Left renal cortex interstitium (tissue), 4 donors: ENCODE measurements around the gene NXPH3. TPM values are rescaled to one million over a fixed set of nuclear protein-coding genes. Genes with fewer than 3 reads are reported as not detected.

Experiments
- DNase-seq, 4 donors: peaks; one replicate each; pipeline ENCODE4 v3.0.0-alpha.2; 2013; ENCODE audit warnings: low read depth in 4 of 4, low spot score in 2 of 4, missing footprints in 1 of 4
- polyA plus RNA-seq, 4 donors: library from polyadenylated mRNA; unstranded; fragments of 120-200 nt; gene quantifications; one replicate each; pipeline ENCODE4 v1.2.1, GENCODE V29; 2013; ENCODE audit not compliant: insufficient read length in 4 of 4

NXPH3 gene
- polyA plus RNA-seq, 4 donors: 0.87 to 1.7 (median 1.4) TPM

DNA sequence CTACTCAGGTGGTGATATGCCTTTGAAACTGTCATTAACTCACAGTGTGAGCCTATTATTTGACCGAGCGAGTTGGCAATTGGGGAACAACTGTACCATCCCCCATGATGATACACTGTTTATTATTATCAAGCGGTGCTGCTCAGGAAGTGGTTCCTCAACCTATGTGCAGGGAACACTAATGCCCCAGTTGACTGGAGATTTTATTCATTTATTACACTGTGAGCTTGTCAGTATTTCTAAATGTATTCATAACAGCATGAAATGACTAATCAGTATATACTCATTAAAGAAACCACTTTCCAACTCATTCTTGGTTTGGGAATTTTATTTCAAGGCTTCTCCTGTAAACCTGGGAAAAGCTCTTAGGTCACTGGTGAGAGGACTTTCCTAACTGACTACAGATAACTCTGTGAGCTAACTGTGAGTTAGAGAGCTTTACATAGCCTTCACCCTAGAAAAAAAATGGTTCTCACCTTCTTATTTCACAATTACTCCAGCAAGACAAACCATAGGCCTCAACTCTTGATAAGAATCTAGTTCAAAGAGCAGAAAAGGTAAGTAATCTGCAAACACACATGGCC is 42.4 kb downstream of the NXPH3 start:
- no peak for DNase-seq

DNA sequence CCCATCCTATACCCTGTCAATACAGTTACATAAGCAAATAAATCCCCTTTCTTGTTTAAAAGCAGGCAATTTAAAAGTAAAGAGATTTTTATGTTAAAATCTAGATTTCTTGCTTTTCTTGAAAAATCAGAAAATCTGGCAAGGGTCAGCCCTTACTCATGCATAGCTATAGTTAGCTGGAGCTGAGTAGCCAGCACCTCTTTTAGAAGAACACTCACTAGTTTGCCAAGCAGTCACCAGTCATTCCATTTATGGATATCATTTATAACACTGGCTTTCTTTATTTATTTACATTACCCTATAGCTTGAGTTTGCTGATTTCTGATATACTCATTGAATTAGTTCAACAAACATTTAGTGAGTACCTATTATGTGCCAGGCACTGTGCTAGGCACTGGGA is 45.7 kb downstream of the NXPH3 start:
- DNase-seq: no peak

DNA sequence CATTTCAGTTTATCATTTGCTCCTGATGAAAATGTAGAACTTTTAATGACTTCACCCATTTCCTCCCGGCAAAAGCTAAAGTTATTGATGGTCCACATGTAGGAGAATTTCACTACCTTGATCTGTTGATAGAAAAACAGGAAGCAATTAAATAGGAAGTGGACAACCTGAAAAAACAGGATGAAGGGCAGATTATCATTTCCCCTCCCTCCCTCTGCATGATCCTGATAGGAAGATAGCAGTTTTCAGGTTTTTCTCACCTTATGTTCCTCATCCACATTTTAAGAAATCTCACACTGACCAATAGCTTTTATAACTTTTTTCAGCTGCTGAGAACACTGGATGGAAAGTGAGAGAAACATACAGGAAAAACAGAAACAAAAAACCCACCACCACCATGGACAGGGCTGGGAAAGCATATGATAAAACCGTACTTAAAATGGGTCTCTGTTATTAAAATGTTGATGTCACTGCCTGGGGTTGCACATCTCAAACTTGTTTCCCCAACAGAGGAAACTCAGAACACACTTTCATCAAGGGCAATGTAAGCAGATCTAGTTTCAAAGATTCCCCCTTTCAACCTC is 46.4 kb downstream of the NXPH3 start:
- no peak for DNase-seq

DNA sequence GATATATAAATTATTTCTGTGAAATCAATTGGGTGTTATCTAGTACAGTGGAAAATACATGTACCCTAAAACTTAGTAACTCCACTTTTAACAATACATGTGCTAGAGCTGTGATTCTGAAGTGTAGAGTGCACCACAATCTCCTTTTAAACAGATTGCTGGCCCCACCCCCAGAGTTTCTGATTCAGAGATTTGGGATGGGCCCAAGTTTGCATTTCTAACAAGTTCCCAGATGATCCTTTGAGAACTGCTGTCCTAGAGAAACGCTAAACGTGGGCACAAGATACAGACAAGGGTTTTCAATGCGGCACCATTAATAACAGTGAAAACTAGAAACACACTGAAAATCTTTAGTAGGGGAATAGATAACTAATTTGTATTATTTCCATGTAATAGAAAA is 49.2 kb downstream of the NXPH3 start:
- no peak for DNase-seq

DNA sequence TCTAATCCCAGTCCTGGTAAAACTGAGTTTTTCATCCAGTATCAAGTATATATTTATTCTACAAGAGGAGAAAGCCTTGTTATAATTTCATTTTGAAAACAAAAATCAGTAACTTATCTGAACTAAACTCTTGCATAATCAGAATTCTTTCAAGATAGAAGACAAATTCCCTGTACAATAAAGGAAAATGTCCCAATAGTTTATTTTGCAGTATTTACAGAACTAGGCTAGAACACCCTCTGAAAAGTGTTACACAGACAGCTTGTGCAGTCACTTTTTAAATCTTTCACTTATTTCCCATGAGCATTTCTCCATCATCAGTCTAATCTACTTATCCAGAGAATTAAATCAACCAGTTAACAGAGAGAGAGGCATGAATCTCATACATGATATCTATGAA is 53.8 kb downstream of the NXPH3 start:
- DNase-seq: no peak

DNA sequence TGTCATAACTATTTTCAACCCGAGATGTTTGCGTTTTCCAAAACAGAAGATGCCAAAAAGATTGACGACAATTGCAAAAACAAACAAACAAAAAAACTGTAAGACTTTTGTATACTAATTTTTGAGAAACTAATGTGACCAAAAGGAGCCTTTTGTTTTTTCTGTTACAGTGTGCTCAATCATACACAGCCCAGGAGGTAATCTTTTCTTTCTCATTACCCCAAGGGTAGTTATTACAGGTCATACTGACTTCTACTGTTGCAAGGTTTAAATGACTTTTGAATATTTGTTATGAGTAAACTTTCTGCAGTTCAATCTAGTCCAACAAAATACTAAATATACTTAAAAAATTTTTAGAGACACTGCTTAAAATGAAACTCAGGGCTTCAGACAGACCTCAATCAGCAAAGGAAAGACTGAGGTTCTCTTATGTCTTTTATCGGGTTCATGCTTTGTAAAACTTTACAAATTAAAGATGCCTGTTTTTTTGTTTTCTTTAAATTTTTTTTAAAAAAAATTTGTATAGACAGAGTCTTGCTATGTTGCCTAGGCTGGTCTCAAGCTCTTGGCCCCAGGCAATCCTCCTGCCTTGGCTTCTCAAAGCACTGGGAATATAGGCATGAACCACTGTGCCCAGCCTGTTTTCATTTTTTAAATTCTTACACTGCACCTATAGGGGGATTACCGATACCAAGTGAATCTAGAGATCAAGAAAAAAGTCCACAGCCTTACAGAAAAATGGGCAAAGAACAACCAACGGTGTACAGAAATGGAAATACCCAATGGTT is 54.6 kb downstream of the NXPH3 start:
- DNase-seq: no peak

DNA sequence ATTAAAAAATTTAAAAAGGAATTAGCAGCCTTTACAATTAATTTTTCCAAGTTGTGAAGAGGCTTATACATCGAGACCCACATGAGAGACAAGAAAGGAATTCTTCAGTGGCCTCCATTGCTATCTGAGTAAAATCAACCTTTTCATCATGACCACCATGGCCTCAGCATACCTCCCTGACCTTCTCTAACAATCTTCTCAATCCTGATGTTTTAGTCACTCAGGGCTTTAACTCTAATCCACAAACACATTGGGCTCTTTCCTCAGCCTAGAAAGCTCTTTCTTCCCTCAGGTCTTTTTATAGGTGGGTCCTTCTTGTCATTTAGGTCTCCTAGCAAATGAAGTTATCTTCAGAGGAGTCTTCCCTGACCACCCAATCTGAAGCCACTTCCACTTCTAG is 55.8 kb downstream of the NXPH3 start:
- DNase-seq: no peak

Other genes with a start within 250 kb of the NXPH3 start
- 10 to 100 TPM; 21.7 to 31.1 (median 26.1) TPM for gene ZNF652, start 213.6 kb upstream of the NXPH3 start, polyA plus RNA-seq
- gene PHB1, start 161.0 kb upstream of the NXPH3 start, polyA plus RNA-seq: 100 to 1,000 TPM; 226 to 262 (median 238) TPM
- gene NGFR, start 80.6 kb upstream of the NXPH3 start, polyA plus RNA-seq: 1 to 10 TPM; 3.6 to 8.9 (median 6.6) TPM
- gene SPOP, start 102.2 kb downstream of the NXPH3 start, polyA plus RNA-seq: 10 to 100 TPM; 62.4 to 79.0 (median 69.9) TPM
- 10 to 100 TPM; 76.8 to 86.2 (median 78.0) TPM for gene SLC35B1, start 132.1 kb downstream of the NXPH3 start, polyA plus RNA-seq
- gene FAM117A, start 188.3 kb downstream of the NXPH3 start, polyA plus RNA-seq: 10 to 100 TPM; 18.7 to 24.3 (median 19.7) TPM
- gene KAT7, start 212.8 kb downstream of the NXPH3 start, polyA plus RNA-seq: 10 to 100 TPM; 44.4 to 53.8 (median 49.8) TPM